Nephron progenitor cell (in vitro differentiated cells): ENCODE results near the gene MEST.

Source experiments
- DNase-seq: peaks from one replicate; pipeline ENCODE4 v3.0.0; 2021
- H3K27ac Mint-ChIP-seq: 2 replicates; pipeline ENCODE4 v1.8.0; 2021; ENCODE audit warnings: mild to moderate bottlenecking, moderate library complexity, mixed read lengths
- H3K27me3 Mint-ChIP-seq: 2 replicates; pipeline ENCODE4 v1.8.0; 2021; ENCODE audit warnings: mild to moderate bottlenecking, low read depth, mixed read lengths; ENCODE audit not compliant: poor library complexity
- H3K36me3 Mint-ChIP-seq: 2 replicates; pipeline ENCODE4 v1.8.0; 2021; ENCODE audit warnings: low read depth, mixed read lengths
- H3K4me1 Mint-ChIP-seq: 2 replicates; pipeline ENCODE4 v1.8.0; 2021; ENCODE audit warnings: mixed read lengths
- H3K4me3 Mint-ChIP-seq: 2 replicates; pipeline ENCODE4 v1.8.0; 2021; ENCODE audit warnings: mild to moderate bottlenecking, moderate library complexity, mixed read lengths
- H3K9me3 Mint-ChIP-seq: 2 replicates; pipeline ENCODE4 v1.8.0; 2021; ENCODE audit warnings: mild to moderate bottlenecking, moderate library complexity, mixed read lengths
- TF ChIP-seq, protein P1 (sequence below): fragments of 200-600 bp; sonication (generic); IDR thresholded peaks from 2 replicates; pipeline ENCODE4 v1.5.0; 2021; ENCODE audit warnings: antibody characterized with exemption

The MEST gene

DNA sequence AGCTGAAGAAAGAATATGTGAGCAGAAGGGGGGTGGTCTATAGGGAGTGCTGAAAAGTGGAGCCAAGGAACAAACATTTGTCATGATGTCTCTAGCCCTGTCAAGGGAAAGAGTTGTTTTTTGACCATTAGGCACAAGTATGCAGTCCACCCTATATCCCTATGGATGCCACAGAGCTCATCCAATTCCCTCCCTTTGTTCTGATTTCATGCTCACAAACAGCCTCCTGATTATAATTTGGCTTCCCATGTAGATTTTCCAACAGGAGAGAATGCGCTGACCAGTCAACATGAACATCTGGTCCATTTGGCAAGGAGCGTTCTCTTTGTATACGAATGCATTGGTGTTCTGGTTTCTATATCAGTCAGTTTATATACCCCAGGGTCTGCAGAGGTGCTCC lies 38.9 kb upstream of the MEST start:
- Mint-ChIP-seq H3K4me1 (peaks cover 10% of the 10 kb centered on the region), H3K27me3 (no peaks in the 10 kb centered on the region), H3K9me3 (peaks cover 38% of the 10 kb centered on the region), H3K36me3 (peaks cover 9% of the 10 kb centered on the region), H3K27ac (no peak overlapping the region), H3K4me3 (no peak overlapping the region)
- DNase-seq = no peak
- TF ChIP-seq, protein P1, sequence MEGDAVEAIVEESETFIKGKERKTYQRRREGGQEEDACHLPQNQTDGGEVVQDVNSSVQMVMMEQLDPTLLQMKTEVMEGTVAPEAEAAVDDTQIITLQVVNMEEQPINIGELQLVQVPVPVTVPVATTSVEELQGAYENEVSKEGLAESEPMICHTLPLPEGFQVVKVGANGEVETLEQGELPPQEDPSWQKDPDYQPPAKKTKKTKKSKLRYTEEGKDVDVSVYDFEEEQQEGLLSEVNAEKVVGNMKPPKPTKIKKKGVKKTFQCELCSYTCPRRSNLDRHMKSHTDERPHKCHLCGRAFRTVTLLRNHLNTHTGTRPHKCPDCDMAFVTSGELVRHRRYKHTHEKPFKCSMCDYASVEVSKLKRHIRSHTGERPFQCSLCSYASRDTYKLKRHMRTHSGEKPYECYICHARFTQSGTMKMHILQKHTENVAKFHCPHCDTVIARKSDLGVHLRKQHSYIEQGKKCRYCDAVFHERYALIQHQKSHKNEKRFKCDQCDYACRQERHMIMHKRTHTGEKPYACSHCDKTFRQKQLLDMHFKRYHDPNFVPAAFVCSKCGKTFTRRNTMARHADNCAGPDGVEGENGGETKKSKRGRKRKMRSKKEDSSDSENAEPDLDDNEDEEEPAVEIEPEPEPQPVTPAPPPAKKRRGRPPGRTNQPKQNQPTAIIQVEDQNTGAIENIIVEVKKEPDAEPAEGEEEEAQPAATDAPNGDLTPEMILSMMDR = no peak

DNA sequence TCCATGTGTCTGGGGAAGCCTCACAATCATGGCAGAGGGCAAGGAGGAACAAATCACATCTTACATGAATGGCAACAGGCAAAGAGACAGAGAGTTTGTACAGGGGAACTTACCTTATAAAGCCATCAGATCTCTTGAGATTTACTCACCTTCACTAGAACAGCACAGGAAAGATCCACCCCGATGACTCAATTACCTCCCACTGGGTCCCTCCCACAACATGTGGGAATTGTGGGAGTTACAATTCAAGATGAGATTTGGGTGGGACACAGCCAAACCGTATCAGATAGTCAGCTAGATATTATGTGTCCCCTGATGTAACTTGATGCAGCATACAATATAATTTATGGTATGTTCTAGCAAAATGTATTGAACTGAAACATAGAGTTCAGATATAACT lies 36.9 kb upstream of the MEST start:
- Mint-ChIP-seq H3K36me3 (peaks cover 19% of the 10 kb centered on the region), H3K27me3 (no peaks in the 10 kb centered on the region), H3K4me3 (no peak overlapping the region), H3K4me1 (peaks cover 10% of the 10 kb centered on the region), H3K9me3 (peaks cover 40% of the 10 kb centered on the region), H3K27ac (no peak overlapping the region)
- DNase-seq = no peak
- TF ChIP-seq, protein P1 = no peak

GRCh38 chr7:130458257-130458656 lies 33.6 kb upstream of the MEST start:
- Mint-ChIP-seq H3K4me1 (peaks cover 10% of the 10 kb centered on the region), H3K9me3 (peaks cover 51% of the 10 kb centered on the region), H3K27ac (no peak overlapping the region), H3K36me3 (peaks cover 20% of the 10 kb centered on the region), H3K27me3 (no peaks in the 10 kb centered on the region), H3K4me3 (no peak overlapping the region)
- no peak for DNase-seq
- TF ChIP-seq, protein P1 = no peak

GRCh38 chr7:130461272-130461671 lies 30.6 kb upstream of the MEST start:
- H3K36me3 Mint-ChIP-seq = peaks cover 27% of the 10 kb centered on the region
- no peaks in the 10 kb centered on the region for H3K27me3 Mint-ChIP-seq
- H3K9me3 Mint-ChIP-seq = peaks cover 64% of the 10 kb centered on the region
- H3K27ac Mint-ChIP-seq = no peak overlapping the region
- TF ChIP-seq, protein P1 = no peak
- H3K4me1 Mint-ChIP-seq = no peaks in the 10 kb centered on the region
- DNase-seq = no peak
- no peak overlapping the region for H3K4me3 Mint-ChIP-seq

DNA sequence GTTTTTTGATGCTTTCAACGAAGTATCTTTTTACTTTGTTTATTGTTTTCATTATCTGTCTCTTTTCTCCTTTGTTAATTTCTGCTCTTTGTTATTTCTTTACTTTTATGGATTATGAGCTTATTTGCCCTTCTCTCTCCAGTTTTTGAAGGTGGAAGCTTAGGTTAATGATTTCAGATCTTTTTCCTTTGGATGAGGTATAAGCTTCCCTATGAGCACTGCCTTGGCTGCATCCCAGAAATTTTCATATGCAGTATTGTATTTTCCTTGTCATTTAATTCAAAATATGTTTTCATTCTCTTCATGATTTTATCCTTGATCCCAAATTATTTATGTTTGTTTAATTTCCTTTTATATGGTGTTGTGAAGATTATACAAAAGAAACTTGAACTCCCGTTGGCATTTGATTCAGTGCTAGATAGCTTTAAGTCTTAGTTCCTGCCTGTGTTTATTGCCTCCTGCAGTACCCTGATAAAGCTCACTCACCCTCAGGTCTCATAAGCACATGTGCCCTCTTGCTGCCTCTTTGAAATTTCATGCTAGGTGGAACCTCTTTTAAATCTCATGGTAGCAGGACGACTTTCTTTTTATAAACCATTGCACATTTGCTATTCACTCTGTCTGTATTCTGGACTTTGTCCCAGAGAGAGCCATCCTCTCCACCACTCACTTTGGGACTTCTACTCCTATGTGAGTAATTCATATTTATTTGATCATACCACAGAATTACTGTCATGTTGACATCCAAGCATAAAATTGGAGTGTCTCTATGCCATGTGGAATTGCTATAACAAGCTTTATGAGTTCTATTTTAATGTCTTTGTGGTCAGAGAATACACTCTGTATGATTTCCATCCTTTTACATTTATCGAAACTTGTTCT lies 28.1 kb upstream of the MEST start:
- H3K9me3 Mint-ChIP-seq = peaks cover 54% of the 10 kb centered on the region
- H3K36me3 Mint-ChIP-seq = peaks cover 18% of the 10 kb centered on the region
- H3K4me3 Mint-ChIP-seq = no peak overlapping the region
- no peaks in the 10 kb centered on the region for H3K27me3 Mint-ChIP-seq
- H3K4me1 Mint-ChIP-seq = no peaks in the 10 kb centered on the region
- DNase-seq = no peak
- H3K27ac Mint-ChIP-seq = no peak overlapping the region
- TF ChIP-seq, protein P1 = no peak

DNA sequence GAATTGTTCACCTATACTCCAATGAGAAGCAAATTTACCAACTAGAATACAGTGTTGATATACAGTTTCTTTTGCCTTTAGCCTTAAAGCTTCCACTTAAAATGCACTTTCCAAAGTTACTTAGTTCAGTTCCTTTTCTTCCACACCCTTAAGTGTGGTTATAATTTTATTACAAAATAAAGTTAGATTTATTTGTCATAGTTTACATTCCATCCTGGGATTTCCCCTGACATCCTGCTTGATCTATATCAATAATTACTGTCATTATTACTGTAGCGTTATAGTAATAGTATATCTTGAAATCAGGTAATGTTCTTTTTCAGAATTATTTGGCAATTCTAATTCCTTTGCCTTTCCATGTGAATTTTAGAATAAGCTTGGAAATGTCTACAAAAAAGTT lies 23.3 kb upstream of the MEST start:
- H3K36me3 Mint-ChIP-seq = peaks cover 3% of the 10 kb centered on the region
- no peaks in the 10 kb centered on the region for H3K27me3 Mint-ChIP-seq
- H3K9me3 Mint-ChIP-seq = peaks cover 15% of the 10 kb centered on the region
- DNase-seq = no peak
- peak overlapping the region; percentile 74 for H3K27ac Mint-ChIP-seq
- peaks cover 8% of the 10 kb centered on the region for H3K4me1 Mint-ChIP-seq
- TF ChIP-seq, protein P1 = no peak
- no peak overlapping the region for H3K4me3 Mint-ChIP-seq
